Measurements from ENCODE around the gene ACOX3. TPM values are rescaled to one million over a fixed set of nuclear protein-coding genes. Genes with fewer than 3 reads are reported as not detected.
"Not testable (repeated sequence)": the region's sequence is repeated elsewhere in the genome, so short reads cannot be mapped to it uniquely, and the experiment has no call there.

ACOX3 gene
- total RNA-seq, 1 donor from 2014 or later, result 21.3 TPM

DNA sequence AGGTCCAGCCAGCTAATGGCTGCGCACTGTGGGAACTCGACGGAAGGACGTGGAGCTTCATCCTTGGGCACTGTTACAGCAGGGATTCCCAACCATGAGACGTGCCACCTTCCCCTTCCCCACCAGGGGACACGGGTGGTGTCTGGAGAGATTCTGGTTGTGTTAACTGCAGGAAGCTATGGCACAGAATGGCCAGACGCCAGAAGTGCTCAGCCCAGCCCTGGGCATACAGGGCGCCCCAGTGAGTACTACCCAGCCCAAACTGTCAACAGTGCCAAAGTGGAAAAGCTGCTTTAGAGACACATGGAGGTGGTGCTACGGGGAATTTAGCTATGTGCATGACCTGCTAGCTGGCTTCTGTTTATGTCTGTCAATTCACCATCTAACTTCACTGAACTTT, 32.8 kb downstream of the ACOX3 start:
- no peak for ATAC-seq
- DNase-seq (ENCODE audit: low spot score), result no peak

DNA sequence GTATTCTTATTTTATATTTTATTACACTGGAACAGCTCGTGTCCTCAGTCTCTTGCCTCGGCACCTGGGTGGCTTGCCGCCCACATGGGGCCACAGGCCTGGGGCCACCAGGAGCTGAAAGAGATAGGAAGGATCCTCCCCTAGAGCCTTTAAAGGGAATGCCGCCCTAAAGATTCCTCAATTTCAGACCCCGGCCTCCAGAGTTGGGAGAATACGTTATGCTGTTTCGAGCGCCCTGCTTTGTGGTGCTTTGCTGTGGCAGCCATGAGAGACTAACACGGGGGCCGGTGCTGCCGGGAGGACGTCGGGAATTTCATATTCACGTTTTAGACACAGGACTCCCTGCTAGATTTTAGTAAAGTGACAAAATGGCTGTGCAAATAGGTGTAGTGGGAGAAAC, 33.2 kb downstream of the ACOX3 start:
- no peak for DNase-seq (ENCODE audit: low spot score)
- no peak for ATAC-seq

DNA sequence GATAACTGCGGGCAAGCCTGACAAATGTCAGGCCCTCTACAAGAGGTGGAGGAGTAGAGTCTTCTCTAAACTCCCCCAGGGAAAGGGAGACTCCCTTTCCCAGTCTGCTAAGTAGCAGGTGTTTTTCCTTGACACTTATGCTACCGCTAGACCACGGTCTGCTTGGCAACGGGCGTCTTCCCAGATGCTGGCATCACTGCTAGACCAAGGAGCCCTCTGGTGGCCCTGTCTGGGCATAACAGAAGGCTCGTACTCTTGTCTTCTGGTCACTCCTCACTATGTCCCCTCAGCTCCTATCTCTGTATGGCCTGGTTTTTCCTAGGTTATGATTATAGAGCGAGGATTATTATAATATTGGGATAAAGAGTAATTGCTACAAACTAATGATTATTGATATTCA, 33.6 kb downstream of the ACOX3 start:
- not testable (repeated sequence) for DNase-seq (ENCODE audit: low spot score); ATAC-seq

DNA sequence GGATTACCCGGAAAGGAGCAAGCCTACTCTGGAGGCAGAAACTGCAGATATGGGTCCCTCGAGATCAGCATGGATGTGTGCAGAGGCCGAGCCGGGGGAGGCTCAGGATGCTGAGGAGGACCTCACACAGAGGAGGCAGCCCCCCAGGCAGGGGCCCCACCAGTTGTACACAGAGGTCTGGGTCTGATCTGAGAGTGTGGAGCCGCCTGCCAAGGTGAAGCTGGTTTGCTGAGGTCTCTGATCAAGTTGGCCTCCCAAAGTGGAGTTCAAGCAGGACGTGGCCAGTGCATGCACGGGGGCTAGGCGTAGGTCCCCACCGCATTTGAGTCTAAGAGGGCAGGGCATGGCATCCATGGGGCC, 35.0 kb downstream of the ACOX3 start:
- no peak for DNase-seq (ENCODE audit: low spot score)

DNA sequence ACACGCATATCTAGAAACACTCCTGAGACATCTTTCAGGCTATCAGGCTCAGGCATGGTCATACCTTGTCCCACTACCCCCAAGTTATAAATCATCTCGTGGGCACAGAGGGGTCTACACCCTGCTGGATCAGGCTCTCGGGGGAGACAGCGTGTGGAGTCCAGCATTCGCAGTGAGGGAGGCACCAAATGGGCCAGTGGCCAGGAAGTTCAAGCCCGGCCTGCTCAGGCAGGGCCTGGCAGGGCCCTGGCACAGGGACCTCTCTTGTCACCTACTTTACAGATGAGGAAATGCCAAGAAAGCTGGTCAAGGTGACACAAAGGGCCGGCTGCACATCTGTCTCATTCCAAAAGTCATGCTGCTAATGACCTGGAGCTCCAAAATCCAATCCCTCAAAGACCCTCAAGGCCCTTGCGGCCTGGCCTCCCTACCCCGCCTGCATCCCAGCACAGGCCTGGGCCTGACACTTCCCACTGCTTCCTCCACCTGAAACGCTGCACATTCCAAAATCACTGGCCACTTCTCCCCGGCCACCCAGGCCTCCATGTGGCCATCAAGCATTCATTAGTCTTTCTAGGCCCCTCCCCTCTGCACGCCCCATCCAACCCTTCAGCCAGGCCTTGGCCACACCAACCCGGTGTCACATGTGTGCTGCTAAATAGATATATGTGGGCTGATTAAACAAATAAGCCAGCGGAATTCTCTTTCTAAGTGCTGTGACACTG, 35.6 kb downstream of the ACOX3 start:
- no peak for ATAC-seq
- DNase-seq (ENCODE audit: low spot score), result no peak

More for the DNA sequence above, 35.0 kb downstream of the ACOX3 start:
- no peak for ATAC-seq

DNA sequence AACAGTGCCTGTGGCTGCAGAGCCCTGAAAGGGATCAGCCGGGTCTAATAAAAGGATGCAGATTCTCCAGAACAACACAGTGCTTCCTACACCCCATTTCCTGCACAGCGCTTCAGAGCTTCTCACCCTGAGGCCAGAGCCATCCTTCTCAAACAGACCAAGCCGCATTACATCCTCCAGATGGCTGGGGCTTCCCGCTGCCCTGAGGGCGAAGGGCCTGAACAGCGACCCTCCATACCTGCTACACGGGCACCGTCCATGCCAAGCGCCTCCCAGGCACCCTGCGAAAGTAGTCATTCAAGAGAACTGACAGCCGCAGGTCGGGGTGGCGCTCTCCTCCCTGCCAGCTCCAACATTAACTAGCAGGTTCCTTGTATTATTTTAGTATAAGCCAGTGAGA, 36.5 kb downstream of the ACOX3 start:
- no peak for DNase-seq (ENCODE audit: low spot score)
- ATAC-seq, result no peak

DNA sequence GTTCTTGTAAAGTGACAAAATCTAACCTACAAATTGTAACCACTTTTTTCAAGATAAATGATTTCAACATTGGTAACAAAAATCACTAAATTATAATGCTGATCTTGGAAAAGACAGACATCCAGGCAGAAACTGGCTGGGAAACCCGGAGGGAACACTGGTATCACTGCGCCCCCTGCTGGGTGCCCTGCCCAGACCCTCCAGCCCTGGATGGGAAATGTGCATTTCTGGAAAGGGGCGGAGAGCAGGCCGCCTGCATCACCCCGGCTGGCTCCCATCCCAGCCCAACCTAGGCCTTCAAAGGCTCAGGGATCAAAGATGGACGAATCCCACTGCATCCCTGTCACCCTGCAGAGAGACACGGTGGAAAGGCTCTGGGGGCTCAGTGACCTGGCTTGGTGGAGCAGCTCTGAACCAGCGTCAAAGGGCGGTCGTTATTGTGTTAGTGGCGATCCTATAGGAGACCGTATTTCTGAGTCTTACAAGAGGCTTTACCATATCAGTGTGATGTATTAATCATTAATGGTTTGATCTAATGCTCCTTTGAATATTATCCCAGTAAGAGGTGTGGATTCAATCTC, 37.3 kb downstream of the ACOX3 start:
- DNase-seq (ENCODE audit: low spot score) (peak; percentile 83), ATAC-seq (peak; percentile 98)

DNA sequence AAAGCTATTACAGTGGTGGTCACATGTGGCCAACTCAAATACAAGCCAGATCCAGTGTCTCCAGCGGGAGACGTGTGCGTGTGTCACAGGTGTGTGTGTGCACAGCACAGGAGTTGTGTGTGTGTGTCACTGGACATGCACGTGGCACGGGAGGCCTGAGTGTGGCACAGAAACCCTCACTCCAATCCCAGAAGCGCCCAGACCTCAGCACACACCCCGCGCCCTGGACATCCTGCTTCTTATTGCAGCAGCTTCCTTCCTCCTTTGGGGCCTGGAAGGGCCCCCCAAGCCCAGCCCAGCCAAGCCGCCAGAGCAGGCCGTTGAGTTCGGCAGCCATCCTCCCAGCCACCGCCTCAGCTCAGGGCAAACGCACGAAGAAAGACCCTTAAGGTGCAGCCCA, 37.9 kb downstream of the ACOX3 start:
- ATAC-seq (peak; percentile 35), DNase-seq (ENCODE audit: low spot score) (no peak)

DNA sequence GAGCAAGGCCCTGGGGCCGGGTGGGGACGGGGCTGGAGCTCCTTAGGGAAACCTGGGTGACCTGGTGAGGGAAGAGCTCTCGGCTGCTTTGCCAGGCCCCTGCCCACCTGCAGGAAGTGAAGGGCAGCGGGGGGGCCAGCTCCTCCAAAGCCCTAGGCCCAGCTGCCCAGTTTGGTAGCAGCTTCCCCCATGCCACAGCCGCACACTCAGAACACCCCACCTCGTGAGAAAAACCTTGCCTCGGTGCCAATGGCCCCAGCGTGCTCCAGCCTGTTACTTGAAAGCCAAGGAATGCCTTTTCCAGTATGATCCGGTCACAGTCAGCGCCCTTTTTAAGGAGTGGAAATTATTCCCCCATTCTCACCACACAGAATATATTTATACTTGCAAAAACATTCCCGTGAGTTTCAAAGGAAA, 38.3 kb downstream of the ACOX3 start:
- DNase-seq (ENCODE audit: low spot score), result no peak
- ATAC-seq, result no peak

DNA sequence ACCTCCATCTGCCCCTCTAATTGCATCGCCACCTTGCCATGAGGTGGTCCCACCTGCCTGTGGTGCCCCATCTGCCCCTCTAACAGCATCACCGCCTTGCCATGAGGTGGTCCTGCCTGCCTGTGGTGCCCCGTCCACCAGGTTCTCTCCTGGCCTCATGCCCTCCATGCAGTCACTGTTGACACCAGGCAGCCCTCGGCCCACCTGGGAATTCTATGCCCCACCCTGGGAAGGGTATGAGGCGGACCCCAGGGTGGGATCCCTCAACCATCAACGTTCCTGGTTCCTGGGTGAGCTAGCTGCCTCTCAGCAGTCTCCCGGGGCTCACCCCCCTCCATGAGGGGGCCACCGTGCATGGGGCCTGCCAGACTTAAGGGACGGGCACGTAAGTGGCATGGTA, 38.9 kb downstream of the ACOX3 start:
- no peak for DNase-seq (ENCODE audit: low spot score)
- ATAC-seq, result no peak

DNA sequence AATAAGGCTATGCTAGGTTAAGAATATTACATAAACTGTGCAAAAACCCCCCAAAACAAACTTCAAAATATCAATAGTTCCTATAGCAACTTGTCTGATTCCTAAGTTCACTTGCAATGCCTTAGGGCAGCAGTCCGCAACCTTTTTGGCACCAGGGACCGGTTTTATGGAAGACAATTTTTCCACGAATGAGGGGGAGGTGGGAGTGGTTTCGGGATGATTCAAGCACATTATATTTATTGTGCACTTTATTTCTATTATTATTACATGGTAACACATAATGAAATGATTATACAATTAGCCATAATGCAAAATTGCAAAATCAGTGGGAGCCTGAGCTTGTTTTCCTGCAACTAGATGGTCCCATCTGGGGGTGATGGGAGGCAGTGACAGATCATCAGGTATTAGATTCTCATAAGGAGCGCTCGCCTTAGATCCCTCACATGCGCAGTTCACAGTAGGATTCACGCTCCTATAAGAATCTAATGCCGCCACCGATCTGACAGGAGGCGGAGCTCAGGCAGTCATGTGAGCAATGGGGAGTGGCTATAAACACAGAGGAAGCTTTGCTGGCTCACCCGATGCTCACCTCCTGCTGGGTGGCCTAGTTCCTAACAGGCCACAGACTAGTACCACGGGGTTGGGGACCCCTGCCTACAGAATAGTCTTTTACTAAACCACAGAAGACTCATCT, 39.7 kb downstream of the ACOX3 start:
- ATAC-seq, result no peak

DNA sequence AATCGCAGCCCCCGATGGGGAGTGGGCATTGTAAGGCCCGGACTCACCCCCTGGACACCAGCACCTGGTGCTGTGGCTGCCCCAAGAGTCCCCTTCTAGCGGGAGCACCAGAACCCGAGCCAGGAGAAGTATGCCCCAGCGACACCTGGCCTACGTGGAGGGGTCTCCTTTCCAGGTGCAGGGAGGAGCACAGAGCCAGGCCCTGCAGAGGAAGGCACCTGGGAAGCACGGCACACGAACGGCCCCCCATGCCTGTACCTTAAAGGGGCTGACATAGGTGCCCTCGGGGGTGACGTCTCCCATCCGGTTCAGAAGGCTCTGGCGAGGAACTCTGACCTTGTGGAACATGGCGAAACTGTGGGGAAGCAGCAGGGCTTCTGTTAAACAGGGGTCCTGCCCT, 41.2 kb downstream of the ACOX3 start:
- no peak for ATAC-seq

More for the DNA sequence above, 39.7 kb downstream of the ACOX3 start:
- DNase-seq (ENCODE audit: low spot score), result no peak

DNA sequence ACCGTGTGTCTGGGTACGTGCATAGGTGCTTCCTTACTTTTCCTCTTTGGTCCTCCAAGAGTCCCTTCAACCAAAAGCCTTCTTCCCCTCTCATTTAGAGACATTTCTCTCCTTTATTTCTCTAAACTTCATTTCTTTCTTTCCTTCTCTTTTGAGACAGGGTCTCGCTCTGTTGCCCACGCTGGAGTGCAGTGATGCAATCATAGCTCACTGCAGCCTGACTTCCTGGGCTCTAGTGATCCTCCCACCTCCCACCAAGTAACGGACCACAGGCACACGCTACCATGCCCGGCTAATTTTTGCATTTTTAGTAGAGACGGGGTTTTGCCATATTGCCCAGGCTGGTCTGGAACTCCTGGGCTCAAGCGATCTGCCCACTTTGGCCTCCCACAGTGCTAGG, 42.2 kb downstream of the ACOX3 start:
- DNase-seq (ENCODE audit: low spot score), result no peak
- ATAC-seq, result no peak

More for the DNA sequence above, 41.2 kb downstream of the ACOX3 start:
- no peak for DNase-seq (ENCODE audit: low spot score)

DNA sequence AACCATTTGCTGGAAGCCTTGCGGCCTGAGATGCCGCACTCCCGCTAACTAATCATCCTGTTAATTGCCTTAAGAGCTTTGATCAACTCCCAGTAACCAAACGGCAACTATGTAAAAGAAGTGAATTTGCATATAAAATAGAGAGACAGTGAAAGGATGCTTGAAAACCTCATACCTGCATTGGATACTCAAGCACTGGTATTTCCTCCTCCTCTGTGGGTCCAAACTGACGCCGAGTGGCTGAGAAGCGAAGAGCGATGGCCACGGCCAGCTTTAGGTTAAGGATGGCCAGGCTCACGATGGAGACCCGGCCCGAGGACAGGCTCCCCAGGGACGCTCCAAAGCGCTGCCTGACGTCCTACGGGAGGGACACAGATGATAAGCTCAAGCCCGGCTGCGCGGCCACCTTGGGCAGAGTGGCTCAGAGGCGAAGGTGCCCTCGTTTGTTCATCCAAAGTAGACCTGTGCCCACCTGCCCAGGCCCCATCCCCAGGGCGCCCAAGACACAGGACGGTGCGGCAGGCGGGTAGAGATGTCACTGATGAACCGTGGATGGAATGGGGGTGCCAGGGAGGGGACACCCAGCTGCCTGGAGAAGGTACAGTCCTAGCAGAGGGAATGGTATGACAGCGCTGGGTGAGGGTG, 43.6 kb downstream of the ACOX3 start:
- no peak for DNase-seq (ENCODE audit: low spot score)
- ATAC-seq, result no peak

DNA sequence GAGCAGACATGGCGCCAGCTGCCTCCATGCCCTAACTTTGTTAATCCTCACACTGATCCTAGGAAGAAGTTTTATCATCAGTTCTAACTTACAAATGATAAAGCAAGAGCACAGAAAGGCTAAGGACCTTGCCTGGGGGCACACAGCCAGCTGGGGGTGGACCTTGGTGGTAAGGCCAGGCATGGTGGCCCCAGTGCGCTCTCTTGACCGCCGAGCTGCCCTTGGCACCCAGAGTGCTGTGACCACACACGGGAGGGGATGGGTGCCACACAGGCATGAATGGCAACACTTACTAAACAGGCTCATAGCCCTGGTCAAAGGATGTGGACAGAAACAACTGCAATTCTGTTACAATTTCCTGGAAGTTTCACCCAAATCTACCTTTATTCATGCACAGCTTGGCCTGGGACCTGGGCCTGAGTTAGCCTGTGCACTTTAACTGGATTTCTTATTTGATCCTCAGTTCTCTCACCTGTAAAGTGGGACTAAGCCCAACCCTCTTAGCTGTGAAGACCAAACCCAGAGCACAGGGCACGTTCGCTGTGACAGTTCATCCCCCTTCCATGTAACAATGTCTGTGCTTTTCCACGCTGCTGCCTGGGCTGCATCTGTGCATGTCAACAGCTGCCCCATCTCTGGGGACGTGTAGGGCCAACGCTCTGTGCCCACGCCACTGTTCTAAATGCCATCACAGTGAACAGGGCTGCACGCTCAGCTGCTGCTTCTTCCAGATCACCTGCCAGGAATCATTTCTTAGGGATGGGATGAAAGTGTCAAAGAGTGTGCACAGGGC, 44.8 kb downstream of the ACOX3 start:
- DNase-seq (ENCODE audit: low spot score) (no peak), ATAC-seq (no peak)

DNA sequence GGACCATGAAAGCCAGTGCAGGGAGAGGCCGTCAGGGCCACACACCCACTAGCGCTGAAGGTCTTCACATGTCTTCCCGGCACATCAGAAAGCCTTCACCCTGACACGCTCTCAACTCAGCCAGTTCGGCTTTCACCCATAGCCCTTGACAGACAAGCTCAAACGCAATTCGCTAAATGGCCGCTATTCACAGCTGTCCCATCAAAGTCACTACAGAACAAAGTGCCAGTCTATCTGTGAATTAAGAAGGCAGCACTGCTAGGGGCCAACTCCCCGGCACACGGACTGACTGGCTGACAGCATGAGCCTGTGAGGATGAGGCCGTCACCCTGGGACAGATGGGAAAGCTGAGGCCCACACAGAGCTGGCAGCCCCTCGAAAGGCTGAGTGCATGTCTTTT, 45.7 kb downstream of the ACOX3 start:
- no peak for ATAC-seq
- no peak for DNase-seq (ENCODE audit: low spot score)

DNA sequence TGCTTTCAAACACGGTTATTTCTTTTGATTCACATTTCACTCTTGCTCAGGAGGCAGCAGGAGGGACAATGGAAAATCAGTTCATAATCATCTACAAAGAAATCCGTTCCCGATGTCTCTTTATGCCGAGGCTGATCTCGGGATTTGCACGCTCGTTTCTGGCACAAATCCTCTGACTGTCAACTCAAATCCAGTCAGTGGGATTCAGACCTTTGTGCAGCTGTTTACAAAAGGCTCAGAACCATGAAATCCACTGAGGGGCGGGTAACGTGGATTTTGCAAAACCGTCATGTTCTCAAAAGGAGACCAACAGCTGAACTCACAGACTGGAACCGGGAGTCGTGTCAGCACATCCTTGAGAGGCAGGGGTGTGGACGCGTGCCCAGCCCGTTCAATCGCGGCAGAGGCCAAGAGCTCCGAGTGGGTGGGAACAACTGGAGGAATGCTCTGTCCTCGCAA, 46.4 kb downstream of the ACOX3 start:
- ATAC-seq (no peak), DNase-seq (ENCODE audit: low spot score) (no peak)

DNA sequence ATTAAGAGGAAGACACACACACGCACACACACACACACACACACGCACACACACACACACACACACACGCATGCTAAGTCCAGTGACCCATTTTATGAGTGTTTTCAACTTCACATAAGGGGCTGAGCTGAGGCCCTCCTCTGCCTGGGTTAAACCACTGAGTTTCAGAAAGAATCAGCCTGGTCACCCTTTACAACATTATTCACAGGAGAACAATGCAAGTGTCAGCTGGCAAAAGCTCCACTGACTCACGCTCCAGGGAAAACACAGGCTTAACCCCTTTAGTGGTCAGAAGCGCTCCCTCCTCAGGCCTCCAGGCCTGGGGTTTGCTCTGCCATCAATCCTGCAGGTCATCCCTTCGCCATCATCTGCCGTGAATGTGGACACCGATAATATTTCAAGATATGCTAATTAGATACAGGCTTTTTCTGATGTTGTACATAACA, 46.9 kb downstream of the ACOX3 start:
- ATAC-seq (no peak), DNase-seq (ENCODE audit: low spot score) (no peak)

DNA sequence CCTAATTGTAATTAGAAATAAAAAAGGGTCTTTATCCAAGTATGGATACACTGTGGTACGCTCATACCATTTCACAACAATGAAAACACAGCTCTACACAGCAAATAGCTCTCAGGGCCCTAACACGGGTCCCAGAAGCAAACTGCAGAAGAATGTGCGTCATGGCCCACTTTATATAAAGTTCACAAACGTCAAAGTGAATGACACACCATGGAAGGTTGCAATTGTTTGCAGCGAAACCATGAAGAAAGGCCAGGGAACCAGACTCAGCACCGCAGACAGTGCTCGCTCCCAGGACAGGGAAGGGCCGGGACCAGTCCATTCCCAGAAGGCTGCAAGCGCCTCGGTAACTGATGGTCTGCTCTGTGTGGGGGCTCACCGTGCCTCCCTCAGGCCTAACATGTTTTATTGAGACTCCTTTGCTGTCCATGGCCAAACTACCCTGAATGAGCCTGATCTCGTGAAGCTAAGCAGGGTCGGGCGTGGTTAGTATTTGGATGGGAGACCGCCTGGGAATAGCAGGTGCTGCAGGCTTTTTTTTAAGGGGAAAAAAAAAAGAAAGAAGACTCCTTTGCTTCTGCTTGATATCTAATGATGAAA, 47.8 kb downstream of the ACOX3 start:
- DNase-seq (ENCODE audit: low spot score) (no peak), ATAC-seq (no peak)

DNA sequence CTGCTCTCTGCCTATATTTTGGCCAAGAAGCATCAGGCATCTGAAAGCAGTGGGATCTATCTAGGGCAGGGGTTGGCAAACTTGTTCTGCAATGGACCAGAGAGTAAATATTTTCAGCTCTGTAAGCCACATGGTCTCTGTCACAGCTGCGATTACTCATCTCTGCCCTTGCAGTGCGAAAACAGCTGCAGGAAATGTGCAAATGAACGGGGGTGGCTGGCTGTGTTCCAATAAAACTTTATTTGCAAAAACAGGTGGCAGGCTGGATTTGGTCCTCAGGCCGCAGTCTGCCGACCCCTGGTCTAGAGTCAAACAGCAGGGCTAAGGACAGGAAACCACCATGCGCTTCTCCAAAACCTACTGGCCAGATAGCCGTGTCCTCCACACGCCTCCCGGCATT, 48.6 kb downstream of the ACOX3 start:
- DNase-seq (ENCODE audit: low spot score) (no peak), ATAC-seq (no peak)
